Bronchial epithelial cell (primary cell): ENCODE measurements around the gene UBE2J2. TPM values are rescaled to one million over a fixed set of nuclear protein-coding genes. Genes with fewer than 3 reads are reported as not detected.

Experiments
- DNase-seq: peaks from one replicate; pipeline ENCODE4 v3.0.0-alpha.2; 2010; ENCODE audit warnings: low read depth
- FAIRE-seq: peaks from 2 replicates; lab custom pipeline; 2011; peaks lifted over from hg19 to GRCh38; lab: Jason Lieb, UNC
- H3K27me3 ChIP-seq: 2 replicates; pipeline ENCODE4 v1.5.1; 2011; ENCODE audit warnings: low read length; ENCODE audit not compliant: control insufficient read depth, insufficient read depth
- H3K36me3 ChIP-seq: 2 replicates; pipeline ENCODE4 v1.5.1; 2011; ENCODE audit warnings: low read length; ENCODE audit not compliant: control insufficient read depth, insufficient read depth
- H3K4me3 ChIP-seq: 2 replicates; pipeline ENCODE4 v1.5.1; 2011; ENCODE audit warnings: mild to moderate bottlenecking, low read depth, low read length, control low read depth
- total RNA-seq: library from RNA; depleted of rRNA; stranded (reverse); fragments of >200 nt; gene quantifications from 2 replicates; pipeline ENCODE4 v1.2.1, GENCODE V29; 2014
- TF ChIP-seq, protein P1 (sequence below): IDR thresholded peaks from 2 replicates; pipeline ENCODE4 v1.5.1; 2011; ENCODE audit warnings: mild to moderate bottlenecking, moderate library complexity, low read length, control low read depth, inconsistent platforms; ENCODE audit not compliant: insufficient read depth, severe bottlenecking

Gene UBE2J2
- total RNA-seq, 1 donor from 2014 or later, result 41.3 TPM

DNA sequence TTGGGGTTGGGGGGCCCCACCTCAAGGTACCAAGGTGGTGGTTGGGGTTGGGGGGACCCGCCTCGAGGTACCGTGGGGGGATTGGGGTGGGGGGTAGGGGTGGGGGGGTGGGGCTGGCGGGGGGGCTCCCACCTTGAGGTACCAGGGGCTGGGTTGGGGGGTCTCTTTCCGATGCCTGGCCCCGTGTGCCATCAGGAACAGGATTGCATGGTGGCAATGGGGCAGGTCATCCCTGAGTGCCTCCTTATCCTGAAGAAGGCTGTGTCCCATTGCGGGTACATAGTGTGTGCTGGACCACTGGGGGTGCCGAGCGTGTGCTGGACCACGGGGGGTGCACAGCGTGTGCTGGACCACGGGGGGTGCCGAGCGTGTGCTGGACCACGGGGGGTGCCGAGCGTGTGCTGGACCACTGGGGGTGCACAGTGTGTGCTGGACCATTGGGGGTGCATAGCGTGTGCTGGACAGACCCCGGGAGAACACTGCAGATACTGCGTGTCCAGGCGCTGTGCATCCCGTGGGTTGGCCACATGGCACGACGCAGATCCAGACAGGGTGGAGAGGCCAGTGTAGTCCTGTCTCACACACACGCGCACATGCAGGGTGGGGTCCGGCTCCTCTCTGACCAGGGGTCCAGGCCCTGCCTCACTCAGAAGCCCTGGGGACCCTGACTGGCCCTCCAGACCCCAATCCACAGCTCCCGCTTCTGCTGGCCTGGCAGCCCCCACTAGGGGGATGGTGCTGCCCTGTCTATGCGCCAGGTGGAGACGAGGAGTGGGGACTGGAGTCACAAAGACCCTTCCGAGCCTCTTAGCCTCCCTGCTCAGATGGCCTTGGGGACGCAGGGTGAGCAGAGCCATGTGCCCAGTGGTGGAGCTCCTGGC is 10.8 kb upstream of the UBE2J2 start:
- Histone ChIP-seq H3K27me3 (no peaks in the 10 kb centered on the region), H3K4me3 (no peak overlapping the region), H3K36me3 (no peaks in the 10 kb centered on the region)
- DNase-seq, result no peak
- TF ChIP-seq, protein P1, sequence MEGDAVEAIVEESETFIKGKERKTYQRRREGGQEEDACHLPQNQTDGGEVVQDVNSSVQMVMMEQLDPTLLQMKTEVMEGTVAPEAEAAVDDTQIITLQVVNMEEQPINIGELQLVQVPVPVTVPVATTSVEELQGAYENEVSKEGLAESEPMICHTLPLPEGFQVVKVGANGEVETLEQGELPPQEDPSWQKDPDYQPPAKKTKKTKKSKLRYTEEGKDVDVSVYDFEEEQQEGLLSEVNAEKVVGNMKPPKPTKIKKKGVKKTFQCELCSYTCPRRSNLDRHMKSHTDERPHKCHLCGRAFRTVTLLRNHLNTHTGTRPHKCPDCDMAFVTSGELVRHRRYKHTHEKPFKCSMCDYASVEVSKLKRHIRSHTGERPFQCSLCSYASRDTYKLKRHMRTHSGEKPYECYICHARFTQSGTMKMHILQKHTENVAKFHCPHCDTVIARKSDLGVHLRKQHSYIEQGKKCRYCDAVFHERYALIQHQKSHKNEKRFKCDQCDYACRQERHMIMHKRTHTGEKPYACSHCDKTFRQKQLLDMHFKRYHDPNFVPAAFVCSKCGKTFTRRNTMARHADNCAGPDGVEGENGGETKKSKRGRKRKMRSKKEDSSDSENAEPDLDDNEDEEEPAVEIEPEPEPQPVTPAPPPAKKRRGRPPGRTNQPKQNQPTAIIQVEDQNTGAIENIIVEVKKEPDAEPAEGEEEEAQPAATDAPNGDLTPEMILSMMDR, result no peak
- FAIRE-seq, result no peak

DNA sequence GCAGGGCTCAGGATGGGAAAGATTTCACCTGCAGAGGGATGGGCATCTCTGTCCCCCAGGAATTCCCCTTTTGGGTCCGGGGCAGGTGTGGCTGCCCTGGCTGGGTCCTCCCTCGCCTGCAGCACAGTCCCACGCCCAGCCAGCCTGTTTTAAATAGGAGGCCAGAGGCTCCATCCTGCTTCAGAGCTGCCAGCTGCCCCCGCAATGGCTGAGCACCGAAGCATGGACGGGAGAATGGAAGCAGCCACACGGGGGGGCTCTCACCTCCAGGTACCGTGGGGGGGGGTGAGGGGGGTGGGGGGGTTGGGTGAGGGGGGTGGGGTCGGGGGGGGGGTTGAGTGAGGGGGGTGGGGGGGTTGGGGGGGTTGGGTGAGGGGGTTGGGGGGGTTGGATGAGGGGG is 10.2 kb upstream of the UBE2J2 start:
- TF ChIP-seq, protein P1, result no peak
- H3K4me3 ChIP-seq, result no peak overlapping the region
- FAIRE-seq (no peak), DNase-seq (no peak)
- H3K36me3 ChIP-seq, result no peaks in the 10 kb centered on the region
- no peaks in the 10 kb centered on the region for H3K27me3 ChIP-seq

DNA sequence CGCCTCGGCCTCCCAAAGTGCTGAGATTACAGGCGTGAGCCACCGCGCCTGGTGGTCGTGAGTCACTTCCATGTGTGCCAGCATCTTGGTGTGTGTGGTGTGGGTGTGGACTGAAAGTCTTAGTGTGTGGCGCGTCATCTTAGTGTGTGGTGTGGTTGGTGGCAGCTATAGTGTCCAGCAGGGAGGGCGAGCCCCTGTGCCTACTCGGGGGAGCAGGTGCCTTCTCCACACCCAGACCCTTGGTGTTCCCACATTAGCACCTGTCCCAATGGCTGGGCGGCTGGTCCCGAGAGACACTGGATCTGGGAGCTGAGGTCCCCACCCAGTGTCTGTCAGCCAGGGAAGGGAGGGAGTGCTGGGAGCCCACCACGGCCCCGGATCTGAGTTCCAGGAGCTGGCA is 9.3 kb upstream of the UBE2J2 start:
- TF ChIP-seq, protein P1, result no peak
- no peaks in the 10 kb centered on the region for H3K27me3 ChIP-seq
- FAIRE-seq, result no peak
- H3K4me3 ChIP-seq, result no peak overlapping the region
- DNase-seq, result no peak
- H3K36me3 ChIP-seq, result no peaks in the 10 kb centered on the region

DNA sequence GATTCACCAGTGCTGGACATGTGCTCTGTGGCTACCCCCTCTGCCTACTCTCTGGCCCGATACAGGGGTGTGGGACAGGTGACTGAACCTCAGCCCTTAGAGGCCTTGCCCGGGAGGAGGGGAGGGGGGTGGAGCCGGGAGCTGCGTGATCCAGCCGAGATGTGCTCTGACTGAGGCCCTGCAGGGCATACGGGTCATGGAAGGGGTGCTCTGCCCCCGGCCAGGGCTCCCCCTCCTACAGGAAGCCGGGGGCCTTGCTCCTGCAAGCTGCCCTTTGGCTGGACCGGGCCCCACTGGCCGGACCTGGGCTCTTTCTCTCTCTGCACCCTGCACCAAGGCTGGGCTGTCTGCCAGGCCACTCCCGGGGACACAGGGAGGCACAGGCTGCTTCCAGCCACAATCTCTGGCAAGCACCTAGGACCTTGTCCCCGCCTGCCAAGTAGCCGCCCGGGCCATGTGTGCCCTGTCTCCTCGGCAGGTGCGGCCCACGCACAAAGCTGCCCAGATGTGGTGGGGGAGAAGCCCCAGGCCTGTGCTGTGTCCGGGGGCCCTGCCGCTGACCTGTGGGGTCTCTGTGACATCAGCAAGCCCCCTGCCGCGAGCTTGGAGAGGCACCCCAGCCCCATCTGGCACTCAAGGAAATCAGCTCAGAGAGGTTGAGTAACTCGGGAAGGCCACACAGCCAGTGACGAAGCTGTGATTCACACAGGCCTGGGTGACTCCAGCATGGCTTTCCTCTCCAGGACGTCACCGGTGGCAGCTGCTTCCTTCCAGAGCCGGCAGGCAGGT is 8.1 kb upstream of the UBE2J2 start:
- DNase-seq (peak; percentile 76), FAIRE-seq (peak; percentile 43)
- H3K4me3 ChIP-seq, result no peak overlapping the region
- H3K36me3 ChIP-seq, result no peaks in the 10 kb centered on the region
- TF ChIP-seq, protein P1, result no peak
- no peaks in the 10 kb centered on the region for H3K27me3 ChIP-seq

DNA sequence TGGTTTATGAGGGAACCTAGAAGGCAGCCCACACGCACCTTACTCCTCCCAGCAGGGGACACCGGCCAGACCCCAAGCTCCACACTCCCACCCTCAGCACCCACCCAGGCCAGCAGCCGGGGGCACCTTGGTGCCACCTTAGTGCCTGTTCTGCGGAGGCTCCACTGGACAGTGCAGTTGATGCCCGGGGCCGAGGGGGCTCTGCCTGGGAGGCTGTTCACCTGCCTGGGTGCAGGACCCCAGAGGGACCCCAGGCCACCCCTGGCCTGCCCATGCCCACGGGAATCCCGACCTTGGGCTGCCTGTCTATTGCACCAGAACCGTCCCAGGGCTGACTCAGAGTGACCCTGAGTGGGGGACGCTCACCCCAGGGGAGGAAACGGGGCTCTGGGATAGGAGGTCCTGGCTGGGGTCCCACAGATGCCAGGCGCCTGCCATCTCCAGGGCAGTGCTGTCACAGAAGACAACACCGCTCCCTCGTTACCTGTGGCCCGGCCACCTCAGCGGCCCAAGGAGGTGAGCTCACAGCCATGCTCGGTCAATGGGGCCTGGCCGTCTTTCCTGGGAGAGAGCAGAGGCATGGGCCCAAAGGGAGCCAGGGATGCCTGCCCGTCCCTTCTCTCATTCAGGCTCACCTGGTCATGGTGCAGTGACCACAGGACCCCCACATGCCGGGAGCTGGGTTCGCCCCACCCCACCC is 7.3 kb upstream of the UBE2J2 start:
- Histone ChIP-seq H3K27me3 (no peaks in the 10 kb centered on the region), H3K36me3 (no peaks in the 10 kb centered on the region), H3K4me3 (no peak overlapping the region)
- FAIRE-seq (no peak), DNase-seq (no peak)
- TF ChIP-seq, protein P1, result no peak
